CD4-positive, alpha-beta T cell treated with Interferon gamma for 1 hour (primary cell): ENCODE data around the gene LRRC52.
"Not testable (repeated sequence)": the region's sequence is repeated elsewhere in the genome, so short reads cannot be mapped to it uniquely, and the experiment has no call there.

ENCODE experiments used
- DNase-seq: peaks from one replicate; pipeline ENCODE4 v3.0.0-alpha.2; 2020

Gene LRRC52

DNA sequence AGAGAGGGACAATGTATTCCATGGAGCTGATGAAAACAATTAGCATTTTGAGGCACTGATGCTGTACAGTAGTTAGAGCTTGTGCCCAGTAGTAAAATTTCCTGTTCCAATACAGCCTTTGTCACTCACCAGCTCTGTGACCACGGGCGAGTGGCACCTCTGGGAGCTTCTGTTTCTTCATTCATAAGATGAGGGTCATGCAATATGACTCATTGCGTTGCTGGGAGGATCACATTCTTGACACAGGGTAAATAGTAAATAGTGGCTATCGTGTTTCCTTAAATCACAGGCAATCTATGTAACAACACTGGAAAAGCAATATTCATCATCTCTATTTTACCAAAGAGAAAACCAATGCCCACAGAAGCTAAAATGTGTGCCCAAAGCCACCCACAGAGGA lies 4.5 kb upstream of the LRRC52 start:
- DNase-seq: no peak

DNA sequence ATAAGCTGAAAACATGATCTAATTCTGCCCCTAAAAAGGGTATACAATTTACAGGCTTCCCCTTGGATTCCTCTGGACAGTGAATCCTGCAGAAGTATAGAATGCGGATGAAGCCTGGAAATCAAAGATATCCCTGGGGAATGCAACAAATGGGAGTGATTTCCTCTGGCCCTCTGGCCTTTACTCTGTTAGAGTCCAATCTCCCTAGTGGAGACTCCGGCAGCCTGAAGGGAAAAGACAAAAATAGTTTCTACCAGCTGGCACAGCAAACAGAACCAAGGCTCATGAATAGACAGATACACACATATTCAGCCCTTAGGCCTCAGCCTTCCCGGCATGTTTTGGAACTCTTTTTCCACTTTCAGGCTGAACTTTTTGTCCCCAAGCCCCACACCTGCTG lies 3.9 kb upstream of the LRRC52 start:
- DNase-seq: no peak

DNA sequence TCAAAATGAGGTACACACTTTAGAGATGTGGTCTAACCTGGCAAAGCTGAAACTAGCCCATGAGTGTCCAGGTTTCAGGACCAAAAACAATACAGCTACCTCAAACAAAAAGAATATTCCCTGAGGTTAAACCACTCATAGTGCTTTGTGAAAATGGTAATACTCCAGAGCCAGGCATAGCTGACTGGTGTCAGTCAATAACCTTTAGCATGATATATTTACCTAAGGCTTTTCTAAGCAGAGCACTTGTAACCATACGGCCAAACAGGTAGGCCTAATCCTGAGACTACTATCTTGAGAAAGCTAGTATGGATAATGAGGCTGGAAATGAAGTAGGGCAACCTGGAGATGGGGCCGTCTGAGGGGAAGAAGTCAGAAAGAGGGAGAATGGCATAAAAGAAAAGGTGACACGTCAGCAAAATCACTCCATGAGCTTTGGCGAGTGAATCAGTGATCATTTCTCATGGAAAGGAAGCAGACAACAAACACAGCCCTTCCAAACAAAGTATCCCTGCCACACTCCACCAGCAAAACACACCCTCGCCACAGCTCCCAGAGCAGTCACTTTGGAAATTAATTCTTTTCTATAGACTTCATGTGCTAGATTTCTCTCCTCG lies 1.7 kb upstream of the LRRC52 start:
- no peak for DNase-seq

DNA sequence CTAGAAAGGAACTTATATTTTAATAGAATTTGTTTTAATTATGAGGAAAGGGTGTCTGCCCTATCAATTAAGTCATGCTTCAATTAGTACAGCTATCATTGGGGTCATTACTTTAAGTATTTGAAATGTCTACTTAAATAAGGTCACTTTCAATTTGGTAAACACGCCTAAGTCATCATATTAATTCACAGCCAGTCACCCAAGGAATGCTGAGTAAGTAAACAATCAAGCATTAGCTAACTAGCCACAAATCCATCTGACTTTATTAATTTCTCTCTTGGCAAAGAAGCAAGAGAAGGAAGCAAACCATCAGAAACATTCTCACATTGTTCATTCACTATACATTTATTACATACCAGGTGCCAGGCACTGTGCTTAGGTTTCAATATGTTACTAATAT lies 1.2 kb upstream of the LRRC52 start:
- no peak for DNase-seq

DNA sequence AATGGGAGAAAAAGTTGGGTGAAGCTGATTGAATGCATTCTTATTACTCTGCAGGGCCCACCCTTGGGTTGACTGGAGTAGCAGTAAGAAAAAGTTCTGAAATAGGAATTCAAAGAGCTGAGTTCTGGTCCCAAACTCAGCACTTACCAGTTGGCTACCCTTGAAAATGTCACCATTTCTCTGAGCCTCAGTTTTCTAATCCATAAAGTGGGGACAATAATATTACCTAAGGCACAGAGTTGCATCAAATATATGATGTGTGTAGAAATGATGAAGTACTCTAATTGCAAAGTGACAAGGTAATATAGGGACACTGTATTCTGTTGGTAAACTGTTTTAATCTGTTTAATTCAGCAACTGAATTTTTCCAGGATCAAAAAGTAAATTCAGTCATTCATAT lies 1.2 kb downstream of the LRRC52 start:
- no peak for DNase-seq

DNA sequence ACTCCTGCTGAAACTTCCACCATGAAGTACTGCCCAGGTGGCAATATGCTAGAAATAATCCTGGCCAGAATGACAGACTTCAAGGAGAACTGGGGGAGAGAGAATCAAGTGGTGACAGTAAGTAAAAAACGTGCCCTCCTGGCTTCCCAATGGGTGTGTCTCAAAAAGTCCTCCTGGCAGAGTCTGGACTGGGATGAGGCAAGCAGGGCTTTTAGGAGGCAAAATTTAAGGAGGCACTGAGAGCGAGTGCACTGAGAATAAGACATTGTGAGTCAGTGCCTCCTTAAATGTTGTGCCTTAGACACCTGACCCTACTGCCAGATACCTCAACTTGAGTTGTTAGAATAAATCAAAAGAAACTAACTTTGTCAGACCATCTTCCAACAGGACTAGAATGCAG lies 2.2 kb downstream of the LRRC52 start:
- no peak for DNase-seq

DNA sequence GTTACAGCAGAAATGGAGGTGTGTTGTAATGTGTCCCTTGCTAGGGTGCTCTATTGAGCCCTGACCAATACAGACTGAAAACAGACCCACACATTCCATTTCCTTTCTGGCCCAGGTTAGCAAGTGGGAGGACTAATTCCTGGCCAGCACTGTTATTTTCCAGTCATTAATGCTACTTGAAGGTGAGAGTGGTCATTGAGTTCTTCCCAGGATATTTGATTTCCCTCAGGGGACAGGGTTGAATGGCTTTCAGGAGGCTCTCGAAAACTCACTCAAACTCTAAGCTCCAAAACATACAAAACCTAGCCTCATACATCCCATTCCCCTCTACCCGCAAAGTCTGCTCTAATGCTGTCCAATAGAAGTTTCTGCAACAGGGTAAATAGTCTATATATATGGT lies 6.2 kb downstream of the LRRC52 start:
- DNase-seq: no peak

DNA sequence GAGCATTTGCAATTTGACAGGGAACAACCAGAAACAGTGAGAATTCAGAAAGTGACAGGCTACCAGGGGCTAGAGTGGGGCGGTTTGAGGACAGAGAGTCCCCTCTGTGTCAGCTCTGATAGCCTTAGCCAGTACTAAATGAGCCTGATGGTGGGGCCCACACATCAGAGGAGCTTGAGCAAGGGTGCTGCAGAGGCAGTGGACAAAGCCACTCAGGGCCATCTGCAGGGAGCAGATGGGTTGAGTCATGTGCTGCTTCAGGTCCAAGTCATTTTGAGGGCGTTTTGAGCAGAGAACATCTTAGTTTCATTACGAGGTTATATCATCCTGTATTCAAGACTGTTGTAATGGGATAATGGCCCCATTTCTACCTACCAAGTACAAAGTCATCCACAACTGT lies 7.7 kb downstream of the LRRC52 start:
- DNase-seq: no peak

DNA sequence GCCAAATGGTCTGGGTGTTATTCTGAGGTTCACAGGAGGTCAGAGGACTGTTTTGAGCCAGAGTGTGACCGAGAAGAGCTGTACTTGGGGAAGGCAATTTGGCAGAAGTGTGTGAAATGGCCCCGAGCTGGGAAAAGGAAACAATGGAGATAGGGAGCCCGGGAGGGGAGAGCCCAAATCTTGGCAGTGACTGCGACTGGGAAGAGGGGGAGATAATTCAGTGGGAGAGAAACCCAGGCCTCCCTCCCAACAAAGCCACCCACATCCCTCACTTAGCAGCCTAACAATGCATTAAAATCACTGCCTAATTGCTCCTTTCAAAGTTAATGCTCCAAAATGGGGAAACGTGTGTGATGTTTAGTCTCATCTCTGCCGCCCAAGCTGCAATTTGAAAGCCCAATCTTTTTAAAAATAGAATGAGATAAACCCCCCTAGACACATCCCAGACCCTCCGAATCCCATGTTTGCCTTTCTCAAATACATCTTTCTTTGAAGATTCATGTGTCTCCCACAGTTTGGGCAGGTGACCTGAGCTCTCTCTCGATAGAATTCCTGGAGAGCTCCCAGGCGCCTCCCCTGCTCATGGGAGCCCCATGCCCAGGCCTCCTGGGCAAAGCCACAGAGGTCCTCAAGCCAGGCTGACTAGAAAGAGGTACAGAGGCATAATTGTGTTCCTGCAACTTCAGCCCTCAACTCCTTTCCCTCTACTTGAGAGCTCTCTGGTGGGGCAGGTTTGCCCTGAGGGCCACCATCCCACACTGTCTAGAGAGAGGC lies 17.3 kb downstream of the LRRC52 start:
- DNase-seq: no peak

DNA sequence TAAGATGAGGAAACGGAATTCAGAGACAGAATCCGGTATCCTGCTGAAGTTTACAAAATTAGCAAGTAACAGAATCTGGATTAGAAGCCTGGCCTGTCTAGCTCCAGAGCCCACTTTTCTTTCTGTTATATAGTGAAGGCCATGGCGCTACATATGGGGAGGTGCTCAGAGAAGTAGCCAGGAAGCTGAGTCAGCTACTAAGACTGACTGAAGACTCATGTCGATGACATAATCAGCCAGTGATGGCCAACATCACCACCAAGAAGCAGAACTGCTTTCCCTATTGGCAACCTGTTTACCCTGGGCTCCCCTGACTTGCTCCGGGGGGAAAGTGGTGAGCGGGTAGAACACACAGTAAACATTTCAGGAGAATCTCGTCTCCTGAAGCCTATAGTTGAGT lies 18.8 kb downstream of the LRRC52 start:
- no peak for DNase-seq

DNA sequence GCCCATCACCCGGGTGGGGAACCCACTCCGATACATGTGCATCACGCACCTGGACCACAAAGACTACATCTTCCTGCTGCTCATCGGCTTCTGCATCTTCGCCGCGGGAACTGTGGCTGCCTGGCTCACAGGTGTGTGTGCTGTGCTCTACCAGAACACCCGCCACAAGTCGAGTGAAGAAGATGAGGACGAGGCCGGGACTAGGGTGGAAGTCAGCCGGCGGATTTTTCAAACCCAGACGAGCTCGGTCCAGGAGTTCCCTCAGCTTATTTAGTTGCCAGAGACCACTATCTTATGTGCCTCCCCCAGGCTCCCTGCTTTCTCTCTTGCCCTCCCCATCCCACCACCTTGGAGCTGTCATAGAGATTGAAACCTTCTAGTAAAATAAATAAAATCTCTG lies 19.8 kb downstream of the LRRC52 start:
- DNase-seq: no peak

DNA sequence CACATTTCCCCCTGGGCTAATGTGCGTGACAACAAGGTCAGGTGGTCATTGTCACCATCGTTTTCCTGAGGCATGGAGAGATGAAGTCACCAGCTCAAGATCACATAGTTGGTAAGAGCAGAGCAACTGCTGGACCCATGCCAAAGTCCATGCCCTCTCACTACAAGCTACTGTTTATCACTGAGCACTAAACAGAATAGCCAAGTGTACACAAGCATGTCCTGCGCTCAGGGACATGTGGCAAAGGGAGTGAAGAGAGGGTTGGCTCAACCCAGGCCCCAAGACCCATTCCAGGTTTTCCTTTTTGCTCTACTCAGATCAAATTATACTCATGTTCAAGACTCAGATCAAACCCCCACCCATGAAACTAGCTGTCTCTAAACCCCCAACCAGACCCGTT lies 20.8 kb downstream of the LRRC52 start:
- no peak for DNase-seq

DNA sequence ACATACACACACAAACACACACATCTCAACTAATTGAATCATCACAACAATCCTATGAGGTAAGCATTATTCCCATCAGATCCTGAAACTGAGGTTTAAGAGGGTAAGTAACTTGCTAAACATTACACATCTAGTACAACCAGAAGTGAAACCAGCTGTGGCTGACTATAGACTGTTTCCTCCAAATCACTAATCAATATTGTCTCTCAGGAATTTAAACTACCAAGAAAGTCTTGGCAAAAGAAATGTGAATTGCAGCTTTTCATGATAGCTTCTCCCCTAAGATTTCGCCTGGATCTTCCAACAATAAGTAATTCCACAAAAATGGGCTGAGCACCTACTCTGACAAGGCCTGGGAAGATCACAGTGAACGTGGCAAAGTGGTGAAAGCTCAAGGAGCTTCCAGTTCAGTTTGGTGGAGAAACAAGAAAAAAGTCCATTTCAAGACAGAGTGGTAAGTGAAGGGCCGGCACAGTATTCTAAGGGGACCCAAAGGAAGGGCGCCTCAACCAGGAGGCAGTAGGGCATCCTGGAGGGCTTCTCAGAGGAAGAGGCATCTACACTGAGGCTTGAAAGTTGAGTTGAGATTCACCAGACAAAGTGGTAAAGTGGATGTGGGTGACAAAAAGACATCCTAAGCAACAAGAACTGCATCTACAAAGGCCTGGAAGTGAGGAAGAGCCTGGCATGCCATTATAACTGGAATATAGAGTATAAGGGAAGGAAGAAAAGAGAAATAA lies 22.1 kb downstream of the LRRC52 start:
- no peak for DNase-seq

DNA sequence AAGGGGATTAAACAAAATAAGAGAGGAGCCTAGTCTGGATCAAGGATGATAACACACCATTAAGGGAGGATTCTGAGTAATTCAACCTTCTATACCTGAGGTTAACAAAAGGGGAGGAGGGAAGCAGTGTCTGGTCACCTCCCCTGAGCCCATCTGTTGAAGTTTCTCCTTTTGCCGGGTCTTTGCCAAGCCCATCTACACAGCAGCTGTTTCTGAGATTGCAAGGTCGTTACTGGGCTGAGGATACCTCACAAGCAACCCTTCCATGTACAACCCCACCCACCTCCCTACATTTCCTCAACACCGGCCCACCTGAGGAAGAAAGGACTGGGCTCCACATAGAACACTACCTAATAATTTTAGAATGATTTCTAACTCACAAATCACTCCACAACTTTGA lies 26.3 kb downstream of the LRRC52 start:
- DNase-seq: no peak

DNA sequence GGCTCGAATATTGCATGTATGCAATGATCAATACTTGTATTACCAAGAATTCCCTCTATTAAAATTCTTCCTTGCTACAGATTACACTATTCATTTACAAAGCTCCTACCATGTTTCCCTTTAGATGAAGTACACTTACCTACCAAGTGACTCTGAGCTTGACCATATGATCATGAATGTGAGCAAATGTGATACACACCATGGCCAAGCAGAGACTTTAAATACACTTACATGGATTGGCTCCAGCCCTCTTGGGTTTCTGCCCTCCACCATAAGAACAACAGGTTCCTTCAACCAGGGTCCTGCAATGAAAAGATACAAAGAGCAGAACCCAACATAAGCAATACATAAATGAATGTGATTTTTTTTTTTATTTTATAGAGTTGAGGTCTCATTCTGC lies 30.0 kb downstream of the LRRC52 start:
- DNase-seq: no peak

DNA sequence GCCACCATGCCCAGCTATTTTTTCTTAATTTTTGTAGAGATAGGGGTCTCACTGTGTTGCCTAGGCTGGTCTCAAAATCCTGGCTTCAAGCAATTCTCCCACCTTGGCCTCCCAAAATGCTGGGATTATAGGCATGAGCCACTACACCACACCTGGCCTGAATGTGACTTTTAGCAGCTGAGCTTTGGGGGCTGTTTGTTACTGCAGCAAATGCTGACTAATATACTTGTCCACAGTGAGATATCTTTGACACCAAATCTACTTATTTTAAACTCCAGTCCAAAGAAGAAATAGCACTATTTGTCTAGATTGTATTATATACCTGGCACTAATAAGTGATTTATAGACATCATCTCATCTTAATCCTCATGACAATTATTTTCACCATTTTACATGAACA lies 30.5 kb downstream of the LRRC52 start:
- no peak for DNase-seq

DNA sequence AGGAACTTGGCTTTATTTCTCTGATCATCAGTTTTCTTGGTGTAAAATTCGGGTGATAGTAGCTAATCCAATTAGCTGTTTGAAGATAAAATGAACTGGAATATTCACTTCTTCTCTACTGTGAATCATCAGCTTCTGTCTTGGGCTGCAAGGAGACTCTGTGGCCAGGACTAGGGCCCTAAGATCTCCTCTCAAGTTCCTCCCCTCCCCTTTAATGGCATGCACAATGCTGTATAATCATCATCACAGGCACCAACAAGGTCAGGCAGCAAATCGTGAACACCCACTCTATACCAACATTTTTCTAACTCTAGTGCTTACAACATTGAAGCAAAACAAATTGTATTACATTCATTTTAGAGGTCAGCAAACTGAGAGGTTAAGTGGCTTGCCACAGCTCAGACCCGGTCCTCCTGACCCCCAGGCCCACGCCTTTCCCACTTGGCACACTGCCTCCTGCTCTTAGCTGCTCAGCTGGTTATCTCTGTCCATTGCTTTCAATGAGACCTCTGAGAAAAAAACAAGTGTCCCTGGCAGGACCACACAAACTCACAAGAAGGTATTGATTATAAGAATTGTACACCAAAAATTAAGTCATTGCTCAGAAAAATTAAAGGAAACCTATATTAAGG lies 31.8 kb downstream of the LRRC52 start:
- DNase-seq: no peak

DNA sequence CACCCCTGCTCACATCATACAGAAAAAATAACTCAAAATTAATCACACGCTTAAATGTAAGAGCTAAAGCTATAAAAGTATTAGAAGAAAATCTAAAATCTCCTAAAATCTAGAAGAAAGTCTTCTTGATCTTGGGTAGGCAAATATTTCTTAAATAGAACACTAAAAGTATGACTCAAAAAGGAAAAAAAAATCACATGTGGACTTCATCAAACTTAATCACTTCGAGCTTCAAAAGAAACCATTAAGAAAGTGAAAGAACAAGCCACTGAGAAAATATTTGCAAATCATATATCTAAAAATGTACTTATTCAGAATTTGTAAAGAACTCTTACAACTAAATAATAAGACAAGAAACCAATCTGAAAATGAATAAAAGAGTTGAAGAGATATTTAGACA lies 32.7 kb downstream of the LRRC52 start:
- DNase-seq: no peak

DNA sequence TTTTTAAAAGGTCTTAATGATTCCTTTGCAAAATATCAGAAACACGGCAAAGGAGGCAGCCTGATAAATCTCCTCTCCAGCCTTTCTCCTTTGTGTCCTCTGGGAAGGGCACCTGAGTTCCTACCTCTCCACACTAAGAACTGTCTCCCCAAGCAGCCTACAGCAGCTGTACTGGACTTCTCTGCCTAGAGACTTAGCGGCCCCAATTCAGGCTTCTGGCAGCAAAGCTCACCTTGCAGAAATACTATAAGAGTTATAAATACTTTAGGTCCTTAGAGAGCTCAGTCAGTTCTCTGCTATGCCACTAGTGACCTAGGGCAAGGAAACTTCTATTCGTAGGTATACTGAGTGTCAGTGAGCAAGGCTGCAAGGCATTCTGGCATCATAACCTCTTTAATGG lies 33.9 kb downstream of the LRRC52 start:
- no peak for DNase-seq

DNA sequence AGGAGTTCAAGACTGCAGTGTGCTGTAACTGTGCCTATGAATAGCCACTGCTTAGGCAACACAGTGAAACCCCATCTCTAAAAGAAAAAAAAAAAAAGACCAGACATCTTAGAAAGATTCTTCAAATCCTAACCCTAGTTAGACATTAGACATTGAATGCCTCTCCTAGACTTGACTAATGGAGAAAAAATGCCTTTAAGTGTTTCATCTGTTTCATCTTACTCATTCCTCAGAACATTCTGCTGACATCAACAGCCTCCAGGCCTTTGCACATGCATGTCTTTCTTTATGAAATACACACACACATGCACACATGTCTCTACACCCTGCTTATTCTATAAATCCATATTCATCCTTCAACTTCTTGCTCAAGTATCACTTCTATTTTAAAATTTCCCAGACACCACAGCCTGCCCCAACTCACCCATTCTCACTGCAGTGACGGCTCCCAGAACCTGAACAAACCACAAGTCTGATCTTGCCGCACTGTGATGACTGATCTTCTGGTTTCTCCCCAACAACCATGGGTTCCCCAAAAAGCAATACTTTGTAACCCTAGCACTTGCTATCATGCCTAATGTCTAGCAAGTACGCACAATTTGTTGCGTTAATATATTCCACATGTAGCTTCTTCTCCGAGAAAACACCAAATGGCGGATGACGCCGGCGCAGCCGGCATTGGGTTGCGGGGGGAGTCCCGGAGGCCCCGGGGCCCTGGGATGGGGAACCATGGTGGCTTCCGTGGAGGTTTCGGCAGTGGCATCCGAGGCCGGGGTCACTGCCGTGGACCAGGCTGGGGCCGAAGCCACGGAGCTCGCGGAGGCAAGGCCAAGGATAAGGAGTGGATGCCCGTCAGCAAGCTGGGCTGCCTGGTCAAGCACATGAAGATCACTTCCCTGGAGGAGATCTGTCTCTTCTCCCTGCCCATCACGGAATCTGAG lies 37.4 kb downstream of the LRRC52 start:
- no peak for DNase-seq

DNA sequence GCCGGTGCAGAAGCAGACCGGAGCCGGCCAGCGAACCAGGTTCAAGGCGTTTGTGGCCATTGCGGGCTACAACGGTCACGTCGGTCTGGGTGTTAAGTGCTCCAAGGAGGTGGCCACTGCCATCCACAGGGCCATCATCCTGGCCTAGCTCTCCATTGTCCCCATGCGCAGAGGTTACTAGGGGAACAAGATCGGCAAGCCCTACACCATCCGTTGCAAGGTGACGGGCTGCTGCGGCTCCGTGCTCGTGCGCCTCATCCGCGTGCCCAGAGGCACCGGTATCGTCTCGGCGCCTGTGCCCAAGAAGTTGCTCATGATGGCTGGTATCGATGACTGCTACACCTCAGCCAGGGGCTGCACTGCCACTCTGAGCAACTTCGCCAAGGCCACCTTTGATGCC lies 38.1 kb downstream of the LRRC52 start:
- no peak for DNase-seq

DNA sequence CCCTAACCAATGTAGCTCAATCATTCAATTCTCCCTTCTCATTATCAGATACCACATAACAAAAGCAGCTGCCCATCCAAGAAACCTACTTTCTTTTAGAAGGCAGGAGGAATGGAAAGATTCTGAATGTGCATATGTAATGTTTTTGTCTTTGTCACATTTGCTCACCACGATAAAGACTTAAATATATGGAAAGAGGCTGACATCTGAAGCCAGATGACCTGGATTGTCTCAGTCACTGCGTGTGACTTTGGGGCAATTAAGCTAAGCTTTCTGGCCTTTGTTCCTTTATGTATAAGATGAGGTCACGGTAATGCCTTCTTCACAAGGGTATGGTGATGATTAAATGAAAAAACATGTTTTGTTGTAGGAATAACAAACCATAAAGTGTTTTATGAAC lies 42.6 kb downstream of the LRRC52 start:
- no peak for DNase-seq

DNA sequence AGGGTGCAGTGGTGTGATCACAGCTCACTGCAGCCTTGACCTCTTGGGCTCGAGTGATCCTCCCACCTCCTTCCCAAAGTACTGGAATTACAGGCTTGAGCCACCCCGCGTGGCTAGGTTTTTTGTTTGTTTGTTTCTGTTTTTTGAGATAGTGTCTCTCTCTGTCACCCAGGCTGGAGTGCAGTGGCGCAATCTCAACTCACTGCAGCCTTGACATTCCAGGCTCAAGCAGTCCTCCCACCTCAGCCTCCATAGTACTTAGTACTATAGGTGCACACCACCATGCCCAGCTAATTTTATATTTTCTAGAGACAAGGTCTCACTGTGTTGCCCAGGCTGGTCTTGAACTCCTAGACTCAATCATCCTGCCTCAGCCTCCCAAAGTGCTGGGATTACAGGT lies 47.6 kb downstream of the LRRC52 start:
- DNase-seq: not testable (repeated sequence)
